Measurements from ENCODE around the gene COA1.
"Not testable (repeated sequence)": the region's sequence is repeated elsewhere in the genome, so short reads cannot be mapped to it uniquely, and the experiment has no call there.

Gene COA1

DNA sequence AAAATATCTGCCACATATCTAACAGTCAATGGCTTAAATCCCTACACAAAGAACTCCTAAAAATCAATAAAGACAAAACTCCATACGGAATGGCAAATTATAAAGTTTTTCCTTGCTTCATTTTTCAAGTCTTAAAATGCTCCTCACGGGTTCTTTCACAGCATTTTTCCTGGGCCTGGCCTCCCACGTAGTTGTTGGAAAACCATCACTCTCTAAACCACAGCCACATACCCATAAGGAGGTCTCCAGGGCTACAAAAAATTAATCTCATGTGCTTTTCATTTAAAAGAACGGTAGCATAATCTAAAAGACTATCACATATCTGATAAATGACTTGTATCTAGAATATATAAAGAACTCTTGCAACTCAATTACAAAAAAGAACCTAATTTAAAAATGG is 2.9 kb downstream of the COA1 start:
- DNase-seq, result no peak

DNA sequence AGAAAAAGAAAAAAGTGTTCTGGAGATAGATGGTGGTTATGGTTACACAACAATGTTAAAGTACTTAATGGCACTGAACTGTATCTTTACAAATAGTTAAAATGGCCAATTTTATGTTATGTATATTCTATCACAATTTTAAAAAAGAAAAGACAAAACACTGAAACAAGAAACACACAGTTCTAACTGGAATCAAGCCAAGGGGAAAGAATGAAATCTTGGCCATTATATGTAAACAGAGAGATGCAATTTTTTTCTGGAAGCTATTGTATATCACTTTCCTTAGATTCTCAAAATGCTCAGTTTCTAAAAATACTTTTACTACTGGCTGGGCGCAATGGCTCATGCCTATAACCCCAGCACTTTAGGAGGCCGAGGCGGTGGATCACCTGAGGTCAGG is 4.1 kb downstream of the COA1 start:
- no peak for DNase-seq

GRCh38 chr7:43723007-43723341 is 6.3 kb downstream of the COA1 start:
- DNase-seq, result no peak

- peak; percentile 21 for DNase-seq
Observed at GRCh38 chr7:43721193-43721806, 8.0 kb downstream of the COA1 start.

GRCh38 chr7:43716598-43716997 is 12.7 kb downstream of the COA1 start:
- DNase-seq, result no peak

DNA sequence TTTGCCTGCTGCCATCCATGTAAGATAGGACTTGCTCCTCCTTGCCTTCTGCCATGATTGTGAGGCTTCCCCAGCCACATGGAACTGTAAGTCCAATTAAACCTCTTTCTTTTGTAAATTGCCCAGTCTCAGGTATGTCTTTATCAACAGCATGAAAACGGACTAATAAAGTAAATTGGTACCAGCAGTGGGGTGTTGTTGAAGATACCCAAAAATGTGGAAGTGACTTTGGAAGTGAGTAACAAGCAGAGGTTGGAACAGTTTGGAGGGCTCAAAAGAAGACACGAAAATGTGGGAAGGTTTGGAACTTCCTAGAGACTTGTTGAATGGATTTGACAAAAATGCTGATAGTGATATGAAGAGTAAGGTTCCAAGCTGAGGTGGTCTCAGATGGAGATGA is 13.4 kb downstream of the COA1 start:
- DNase-seq, result not testable (repeated sequence)

DNA sequence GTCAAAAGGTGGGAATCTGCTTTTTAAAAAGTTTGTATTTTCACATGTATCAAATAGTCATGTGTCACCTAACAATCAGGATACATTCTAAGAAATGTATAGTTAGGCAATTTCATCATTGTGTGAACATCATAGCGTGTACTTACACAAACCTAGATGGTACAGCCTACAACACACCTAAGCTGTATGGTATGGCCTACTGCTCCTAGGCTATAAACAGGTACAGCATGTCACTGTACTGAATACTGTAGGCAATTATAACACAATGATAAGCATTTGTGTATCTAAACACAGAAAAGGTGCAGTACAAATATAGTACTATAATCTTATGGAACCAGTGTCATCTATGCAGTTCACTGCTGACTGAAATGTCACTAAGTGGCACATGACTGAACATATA is 17.8 kb downstream of the COA1 start:
- no peak for DNase-seq

- not testable (repeated sequence) for DNase-seq
Observed at GRCh38 chr7:43708055-43708454, 21.3 kb downstream of the COA1 start.

GRCh38 chr7:43703573-43703972 is 25.8 kb downstream of the COA1 start:
- DNase-seq, result no peak

GRCh38 chr7:43702974-43703373 is 26.3 kb downstream of the COA1 start:
- no peak for DNase-seq

DNA sequence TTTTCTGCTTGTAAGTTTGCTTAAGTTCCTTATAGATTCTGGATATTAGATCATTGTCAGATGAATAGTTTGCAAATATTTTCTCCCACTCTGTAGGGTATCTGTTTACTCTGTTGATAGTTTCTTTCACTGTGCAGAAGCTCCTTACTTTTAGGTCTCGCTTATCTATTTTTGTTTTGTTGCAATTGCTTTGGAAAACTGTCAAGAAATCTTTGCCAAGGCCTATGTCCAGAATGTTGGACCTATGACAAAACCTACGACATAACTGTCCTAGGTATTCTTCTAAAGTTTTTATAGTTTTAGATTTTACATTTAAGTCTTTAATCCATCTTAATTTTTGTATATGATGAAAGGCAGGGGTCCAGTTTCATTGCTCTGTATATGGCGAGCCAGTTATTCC is 27.4 kb downstream of the COA1 start:
- no peak for DNase-seq

- no peak for DNase-seq
Observed at GRCh38 chr7:43701500-43701854, 27.8 kb downstream of the COA1 start.

DNA sequence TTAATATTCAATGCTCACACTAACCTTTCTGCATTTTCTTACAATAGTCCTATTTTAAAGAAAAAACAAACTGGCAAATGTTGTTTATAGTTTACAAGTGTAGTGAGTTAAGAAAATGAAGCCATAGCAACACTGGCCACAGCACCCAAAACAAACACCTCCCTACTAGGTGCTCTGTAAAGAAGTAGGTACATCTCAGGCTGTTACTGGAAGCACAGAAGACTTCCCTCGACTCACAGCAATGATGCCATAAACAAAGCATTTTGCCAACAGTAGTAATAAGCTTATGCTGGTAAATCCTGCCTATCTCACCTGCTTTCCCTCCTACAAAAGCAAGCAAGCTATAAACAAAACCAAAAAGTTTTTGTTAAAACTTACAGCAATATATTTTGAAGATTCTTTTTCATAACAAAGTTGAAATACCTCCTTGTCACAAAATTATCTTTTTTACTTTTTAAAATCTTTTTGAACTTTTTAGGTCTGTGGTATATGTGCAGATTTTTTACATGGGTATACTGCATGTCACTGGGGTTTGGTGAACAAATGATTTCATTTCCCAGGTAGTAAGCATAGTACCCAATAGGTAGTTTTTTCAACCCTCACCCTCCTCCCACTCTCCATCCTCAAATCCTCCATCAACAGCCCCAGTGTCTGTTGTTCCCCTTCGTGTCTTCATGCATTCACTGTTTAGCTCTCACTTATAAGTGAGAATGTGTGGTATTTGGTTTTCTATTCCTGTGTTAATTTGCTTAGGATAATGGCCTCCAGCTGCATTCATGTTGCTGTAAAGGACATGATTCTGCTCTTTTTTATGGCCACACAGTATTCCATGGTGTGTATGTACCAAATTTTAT is 28.4 kb downstream of the COA1 start:
- no peak for DNase-seq

DNA sequence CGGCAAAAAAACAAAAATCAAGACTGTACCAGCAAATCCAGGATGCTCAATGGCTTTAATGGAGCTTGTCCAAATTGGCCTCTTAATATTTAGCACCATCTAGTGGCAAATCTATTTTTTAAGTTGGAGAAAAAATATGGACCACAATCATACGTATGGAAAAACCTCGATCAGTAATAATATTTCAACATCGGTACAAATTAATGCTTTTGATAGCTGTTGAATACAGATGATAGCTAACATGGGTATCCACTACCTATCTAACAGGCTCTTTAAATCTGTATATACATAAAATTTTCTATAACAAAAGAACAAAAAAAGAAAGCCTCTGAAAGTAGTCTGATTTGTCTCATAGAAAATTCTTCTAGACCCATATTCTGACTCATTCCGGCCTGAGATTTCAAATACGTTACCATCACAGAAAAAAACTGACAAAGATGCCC is 29.2 kb downstream of the COA1 start:
- peak; percentile 24 for DNase-seq

GRCh38 chr7:43698460-43699255 is 30.7 kb downstream of the COA1 start:
- DNase-seq, result no peak

- DNase-seq, result no peak
Observed at GRCh38 chr7:43697690-43698089, 31.6 kb downstream of the COA1 start.

DNA sequence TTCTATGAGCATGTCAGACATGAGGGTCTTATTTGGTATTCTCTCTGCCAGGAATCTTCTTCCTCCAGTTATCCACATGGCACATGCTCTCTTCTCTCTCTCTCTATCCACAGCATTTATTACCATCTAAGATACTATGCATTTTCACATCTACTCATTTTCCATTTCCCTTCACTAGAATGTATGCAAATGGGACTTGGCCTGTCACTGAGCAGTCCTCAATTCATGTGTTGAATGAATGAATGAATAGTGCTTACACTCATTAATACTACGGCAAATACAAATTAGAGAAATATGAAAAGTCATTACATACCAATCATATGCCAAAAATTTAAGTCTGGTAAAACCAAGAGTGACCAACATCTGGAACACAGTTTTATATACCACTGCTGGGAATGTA is 34.0 kb downstream of the COA1 start:
- DNase-seq, result no peak

GRCh38 chr7:43694399-43694748 is 34.9 kb downstream of the COA1 start:
- DNase-seq, result no peak

DNA sequence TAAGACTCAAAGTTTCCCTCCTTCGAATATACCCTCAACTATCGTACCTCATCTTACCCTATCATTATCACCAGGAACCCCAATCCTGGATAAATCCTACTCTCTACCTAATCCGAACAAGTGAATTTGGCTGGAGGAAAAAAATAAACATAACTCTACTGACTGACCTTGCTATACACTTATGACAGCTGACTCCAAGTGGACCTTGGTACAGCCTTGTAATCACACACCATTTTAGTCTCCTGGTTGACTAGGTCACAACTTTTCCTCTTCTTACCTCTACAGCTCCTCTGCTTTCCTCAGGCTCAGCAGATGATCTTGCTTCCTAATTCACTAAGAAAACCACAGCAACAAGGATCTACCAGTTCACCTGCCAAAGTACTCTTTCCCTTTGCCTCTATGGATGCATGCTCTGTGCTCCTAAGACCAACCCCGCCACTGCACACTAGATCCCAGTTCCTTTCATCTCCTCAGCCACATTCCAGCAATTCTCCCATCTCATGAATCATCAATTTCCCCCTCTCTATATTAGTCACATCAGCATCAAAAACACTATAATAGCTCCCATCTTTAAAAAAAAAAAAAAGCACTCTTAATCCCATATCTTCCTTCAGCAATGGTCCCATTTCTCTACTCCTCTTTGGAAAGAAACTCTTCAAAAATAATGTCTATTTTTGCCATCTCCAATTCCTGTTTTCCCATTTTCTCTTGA is 35.5 kb downstream of the COA1 start:
- no peak for DNase-seq

- DNase-seq, result no peak
Observed at GRCh38 chr7:43692582-43693373, 36.5 kb downstream of the COA1 start.

GRCh38 chr7:43691611-43692010 is 37.7 kb downstream of the COA1 start:
- DNase-seq, result no peak

DNA sequence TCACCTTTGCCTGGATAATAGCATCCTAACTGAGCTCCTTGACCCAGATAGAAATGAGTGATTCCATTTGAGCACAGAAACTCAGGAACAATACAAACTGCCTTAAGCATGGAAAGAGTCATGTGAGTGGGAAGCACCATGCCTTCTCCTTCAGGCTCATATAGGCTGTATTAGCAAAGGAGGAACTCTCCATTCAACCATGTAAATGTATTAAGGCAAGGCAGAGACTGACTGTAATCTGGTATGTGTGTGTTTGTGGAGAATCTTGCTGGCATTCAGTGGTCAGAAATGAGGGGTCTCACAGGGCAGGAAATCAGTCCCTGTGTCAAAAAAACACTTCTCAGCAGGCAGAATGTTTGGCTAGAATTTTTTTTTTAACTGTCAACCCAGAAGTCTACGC is 40.2 kb downstream of the COA1 start:
- no peak for DNase-seq

GRCh38 chr7:43687866-43688265 is 41.5 kb downstream of the COA1 start:
- DNase-seq, result not testable (repeated sequence)

Measured in NCI-H774 (cell line).